K562 (cell line): Measurements from ENCODE around the gene CRIM1.

Source experiments
- HDAC1 ChIP-seq, 2 experiments: fragments of 450-650 bp; IDR thresholded peaks; 2 replicates each; pipeline ENCODE4 v1.6.1; 2016 to 2017; ENCODE audit warnings: inconsistent platforms in 1 of 2, mild to moderate bottlenecking in 1 of 2, moderate library complexity in 1 of 2
- NCOR1 ChIP-seq: fragments of 450-650 bp; IDR thresholded peaks from 2 replicates; pipeline ENCODE4 v1.6.1; 2016; ENCODE audit warnings: mild to moderate bottlenecking, moderate library complexity
- POLR2A ChIP-seq: fragments of 450-650 bp; conservative IDR thresholded peaks from 2 replicates; pipeline ENCODE4 v1.6.1; 2016
- SMAD1 ChIP-seq: fragments of 150-350 bp; IDR thresholded peaks from 2 replicates; pipeline ENCODE4 v1.6.1; 2014; ENCODE audit warnings: low read length, low read depth; ENCODE audit not compliant: partially characterized antibody

DNA sequence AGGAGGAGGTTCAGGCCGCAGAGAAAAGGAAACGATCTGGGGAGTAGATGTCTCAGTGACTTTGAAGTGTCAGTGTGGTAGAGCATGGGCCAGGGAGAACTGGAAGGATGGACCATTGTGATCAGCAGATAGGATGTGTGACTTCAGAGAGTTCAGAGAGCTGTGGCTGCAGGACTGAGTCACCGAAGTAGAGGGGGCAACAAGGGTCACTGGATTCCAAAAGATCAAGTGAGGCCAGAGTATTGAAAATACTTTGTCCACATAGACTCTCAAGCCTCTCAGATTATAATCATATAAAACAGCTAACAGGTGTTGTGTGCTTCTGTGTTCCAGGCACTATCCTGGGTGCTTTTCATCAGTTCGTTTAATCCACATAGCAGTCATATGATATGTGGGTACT is 99.4 kb downstream of the CRIM1 start:
- TF ChIP-seq NCOR1 (no peak), SMAD1 (no peak), POLR2A (no peak), HDAC1 (IDR thresholded peaks at IDR 0.05) (no peak)
